Nephron progenitor cell (in vitro differentiated cells): ENCODE measurements around the gene LINGO4.

ENCODE experiments used
- DNase-seq: peaks from one replicate; pipeline ENCODE4 v3.0.0; 2021
- H3K27ac Mint-ChIP-seq: 2 replicates; pipeline ENCODE4 v1.8.0; 2021; ENCODE audit warnings: mild to moderate bottlenecking, moderate library complexity, mixed read lengths
- H3K27me3 Mint-ChIP-seq: 2 replicates; pipeline ENCODE4 v1.8.0; 2021; ENCODE audit warnings: mild to moderate bottlenecking, low read depth, mixed read lengths; ENCODE audit not compliant: poor library complexity
- H3K36me3 Mint-ChIP-seq: 2 replicates; pipeline ENCODE4 v1.8.0; 2021; ENCODE audit warnings: low read depth, mixed read lengths
- H3K4me1 Mint-ChIP-seq: 2 replicates; pipeline ENCODE4 v1.8.0; 2021; ENCODE audit warnings: mixed read lengths
- H3K4me3 Mint-ChIP-seq: 2 replicates; pipeline ENCODE4 v1.8.0; 2021; ENCODE audit warnings: mild to moderate bottlenecking, moderate library complexity, mixed read lengths
- H3K9me3 Mint-ChIP-seq: 2 replicates; pipeline ENCODE4 v1.8.0; 2021; ENCODE audit warnings: mild to moderate bottlenecking, moderate library complexity, mixed read lengths
- CTCF ChIP-seq: fragments of 200-600 bp; sonication (generic); IDR thresholded peaks from 2 replicates; pipeline ENCODE4 v1.5.0; 2021; ENCODE audit warnings: antibody characterized with exemption

LINGO4 gene

GRCh38 chr1:151809290-151809984 is 4.2 kb upstream of the LINGO4 start:
- H3K27ac Mint-ChIP-seq, result no peak overlapping the region

GRCh38 chr1:151807766-151808165 is 2.5 kb upstream of the LINGO4 start:
- Mint-ChIP-seq H3K9me3 (no peaks in the 10 kb centered on the region), H3K4me3 (no peak overlapping the region), H3K36me3 (no peaks in the 10 kb centered on the region), H3K27me3 (peaks cover 56% of the 10 kb centered on the region), H3K4me1 (peaks cover 27% of the 10 kb centered on the region), H3K27ac (no peak overlapping the region)
- no peak for TF ChIP-seq CTCF
- DNase-seq, result no peak

More at GRCh38 chr1:151809290-151809984, 4.2 kb upstream of the LINGO4 start:
- DNase-seq, result no peak
- Mint-ChIP-seq H3K27me3 (peaks cover 48% of the 10 kb centered on the region), H3K4me3 (no peak overlapping the region), H3K9me3 (no peaks in the 10 kb centered on the region), H3K4me1 (peaks cover 27% of the 10 kb centered on the region), H3K36me3 (no peaks in the 10 kb centered on the region)
- no peak for TF ChIP-seq CTCF

- no peak overlapping the region for H3K4me3 Mint-ChIP-seq
- H3K27ac Mint-ChIP-seq, result no peak overlapping the region
- TF ChIP-seq CTCF, result no peak
- no peaks in the 10 kb centered on the region for H3K36me3 Mint-ChIP-seq
- peaks cover 57% of the 10 kb centered on the region for H3K27me3 Mint-ChIP-seq
- peaks cover 27% of the 10 kb centered on the region for H3K4me1 Mint-ChIP-seq
- DNase-seq, result no peak
- H3K9me3 Mint-ChIP-seq, result no peaks in the 10 kb centered on the region
Observed at GRCh38 chr1:151807131-151807530, 1.9 kb upstream of the LINGO4 start.

- Mint-ChIP-seq H3K36me3 (no peaks in the 10 kb centered on the region), H3K4me3 (no peak overlapping the region), H3K9me3 (no peaks in the 10 kb centered on the region), H3K4me1 (peaks cover 22% of the 10 kb centered on the region), H3K27ac (no peak overlapping the region), H3K27me3 (peaks cover 59% of the 10 kb centered on the region)
- DNase-seq, result no peak
- TF ChIP-seq CTCF, result no peak
Observed at GRCh38 chr1:151806170-151806569, 951 bp upstream of the LINGO4 start.

- Mint-ChIP-seq H3K4me1 (peaks cover 20% of the 10 kb centered on the region), H3K4me3 (no peak overlapping the region), H3K36me3 (no peaks in the 10 kb centered on the region), H3K27me3 (peaks cover 74% of the 10 kb centered on the region), H3K27ac (no peak overlapping the region), H3K9me3 (no peaks in the 10 kb centered on the region)
- TF ChIP-seq CTCF, result no peak
- DNase-seq, result no peak
Observed at GRCh38 chr1:151803915-151804314, 1.3 kb downstream of the LINGO4 start.

GRCh38 chr1:151803164-151803563 is 2.1 kb downstream of the LINGO4 start:
- H3K4me1 Mint-ChIP-seq, result peaks cover 16% of the 10 kb centered on the region
- no peak for DNase-seq
- H3K4me3 Mint-ChIP-seq, result no peak overlapping the region
- H3K9me3 Mint-ChIP-seq, result no peaks in the 10 kb centered on the region
- no peak overlapping the region for H3K27ac Mint-ChIP-seq
- H3K36me3 Mint-ChIP-seq, result no peaks in the 10 kb centered on the region
- TF ChIP-seq CTCF, result no peak
- H3K27me3 Mint-ChIP-seq, result peaks cover 76% of the 10 kb centered on the region
